SH-SY5Y (cell line): ENCODE measurements around the gene FAM3B.

Experiments used
- GATA2 ChIP-seq: IDR thresholded peaks from 2 replicates; pipeline ENCODE4 v1.6.1; 2011; ENCODE audit warnings: mild to moderate bottlenecking, low read depth, low read length
- GATA3 ChIP-seq: IDR thresholded peaks from 2 replicates; pipeline ENCODE4 v1.6.1; 2011; ENCODE audit warnings: low read depth, mild to moderate bottlenecking, low read length, moderate library complexity

DNA sequence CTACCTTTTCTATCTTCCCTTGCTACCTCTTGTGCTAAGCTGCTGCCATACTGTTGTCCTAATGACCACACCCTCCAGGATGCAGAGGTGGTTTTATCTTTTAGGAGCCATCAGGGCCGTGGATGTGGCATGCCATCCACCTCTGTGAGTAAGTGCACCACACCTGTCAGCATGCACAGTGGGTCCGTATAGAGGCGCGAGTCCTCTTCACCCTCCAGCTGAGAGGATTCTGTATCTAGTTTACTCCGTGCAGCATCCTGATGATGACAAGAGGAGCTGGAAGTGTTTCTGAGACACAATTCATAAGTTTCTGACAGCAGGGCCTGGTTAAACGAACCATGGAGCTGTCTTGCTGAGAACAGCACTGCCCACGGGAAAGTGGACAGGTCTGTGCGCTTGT is 11.2 kb downstream of the FAM3B start:
- TF ChIP-seq GATA3, result no peak
- no peak for TF ChIP-seq GATA2
